Coronary artery (tissue), 2 donors: ENCODE data around the gene TCF12.
"Not testable (repeated sequence)": the region's sequence is repeated elsewhere in the genome, so short reads cannot be mapped to it uniquely, and the experiment has no call there.

ENCODE experiments used
- DNase-seq: peaks from one replicate; pipeline ENCODE4 v3.0.0-alpha.2; 2017; ENCODE audit warnings: low spot score
- H3K27ac ChIP-seq, 2 donors: fragments of 200-600 bp; sonication (generic); one replicate each; pipeline ENCODE4 v1.5.1; 2016 to 2019
- H3K4me3 ChIP-seq: fragments of 200-600 bp; sonication (generic); 2 replicates; pipeline ENCODE4 v1.5.1; 2016; ENCODE audit warnings: mild to moderate bottlenecking, moderate library complexity
- CTCF ChIP-seq: fragments of 200-600 bp; sonication (generic); IDR thresholded peaks from one replicate; pipeline ENCODE4 v1.5.1; 2019; ENCODE audit warnings: antibody characterized with exemption

TCF12 gene

GRCh38 chr15:57160823-57161560, 242.5 kb downstream of the TCF12 start:
- DNase-seq: no peak
- Histone ChIP-seq H3K4me3 (no peak overlapping the region), H3K27ac (no peak overlapping the region)
- no peak for TF ChIP-seq CTCF

GRCh38 chr15:57164251-57164650, 245.8 kb downstream of the TCF12 start:
- not testable (repeated sequence) for DNase-seq, H3K4me3 ChIP-seq, H3K27ac ChIP-seq

- Histone ChIP-seq H3K27ac (no peak overlapping the region), H3K4me3 (no peak overlapping the region)
- no peak for DNase-seq
- no peak for TF ChIP-seq CTCF
These were observed 247.5 kb downstream of the TCF12 start for GRCh38 chr15:57165992-57166391.

- Histone ChIP-seq H3K27ac (no peak overlapping the region), H3K4me3 (no peak overlapping the region)
- no peak for DNase-seq
- TF ChIP-seq CTCF: no peak
These were observed 249.5 kb downstream of the TCF12 start for GRCh38 chr15:57167821-57168395.

GRCh38 chr15:57169643-57170042, 251.2 kb downstream of the TCF12 start:
- Histone ChIP-seq H3K27ac (no peak overlapping the region), H3K4me3 (no peak overlapping the region)
- no peak for DNase-seq
- TF ChIP-seq CTCF: no peak

GRCh38 chr15:57171426-57171825, 253.0 kb downstream of the TCF12 start:
- no peak for DNase-seq
- Histone ChIP-seq H3K4me3 (no peak overlapping the region), H3K27ac (no peak overlapping the region)
- TF ChIP-seq CTCF: no peak

GRCh38 chr15:57172925-57173324, 254.5 kb downstream of the TCF12 start:
- no peak for TF ChIP-seq CTCF
- DNase-seq: no peak
- H3K4me3 ChIP-seq: no peak overlapping the region

More at GRCh38 chr15:57172925-57173324, 254.5 kb downstream of the TCF12 start:
- H3K27ac ChIP-seq: no peak overlapping the region
